Neural crest cell (in vitro differentiated cells): ENCODE data around the gene NTM. TPM values are rescaled to one million over a fixed set of nuclear protein-coding genes. Genes with fewer than 3 reads are reported as not detected.

Experiments used
- DNase-seq: peaks from one replicate; pipeline ENCODE4 v3.0.0; 2021; ENCODE audit warnings: low read depth, mixed read lengths, low spot score
- H3K27ac Mint-ChIP-seq: one replicate; pipeline ENCODE4 v1.8.0; 2021; ENCODE audit warnings: mild to moderate bottlenecking, mixed read lengths; ENCODE audit not compliant: unreplicated experiment
- H3K27me3 Mint-ChIP-seq: 2 replicates; pipeline ENCODE4 v1.8.0; 2021; ENCODE audit warnings: low read depth, mild to moderate bottlenecking, mixed read lengths
- H3K36me3 Mint-ChIP-seq: 2 replicates; pipeline ENCODE4 v1.8.0; 2021; ENCODE audit warnings: low read depth, mild to moderate bottlenecking, mixed read lengths
- H3K4me1 Mint-ChIP-seq: 2 replicates; pipeline ENCODE4 v1.8.0; 2021; ENCODE audit warnings: mixed read lengths
- H3K4me3 Mint-ChIP-seq: one replicate; pipeline ENCODE4 v1.8.0; 2021; ENCODE audit warnings: mild to moderate bottlenecking, mixed read lengths
- H3K9me3 Mint-ChIP-seq: 2 replicates; pipeline ENCODE4 v1.8.0; 2021; ENCODE audit warnings: mixed read lengths
- CTCF ChIP-seq: fragments of 200-600 bp; sonication (generic); conservative IDR thresholded peaks from 2 replicates; pipeline ENCODE4 v1.5.0; 2021; ENCODE audit warnings: antibody characterized with exemption, mild to moderate bottlenecking
- total RNA-seq: library from RNA; stranded (reverse); gene quantifications from 2 replicates; pipeline ENCODE4 v1.2.1, GENCODE V29; 2021

The NTM gene
- total RNA-seq, 1 donor from 2014 or later, result 11.3 TPM

GRCh38 chr11:131756479-131757110, 386.2 kb downstream of the NTM start:
- Mint-ChIP-seq H3K36me3 (no peaks in the 10 kb centered on the region), H3K27ac (no peak overlapping the region), H3K4me1 (peaks cover 8% of the 10 kb centered on the region), H3K9me3 (peaks cover 4% of the 10 kb centered on the region), H3K27me3 (peaks cover 4% of the 10 kb centered on the region), H3K4me3 (no peak overlapping the region)
- TF ChIP-seq CTCF, result no peak
- DNase-seq, result no peak

DNA sequence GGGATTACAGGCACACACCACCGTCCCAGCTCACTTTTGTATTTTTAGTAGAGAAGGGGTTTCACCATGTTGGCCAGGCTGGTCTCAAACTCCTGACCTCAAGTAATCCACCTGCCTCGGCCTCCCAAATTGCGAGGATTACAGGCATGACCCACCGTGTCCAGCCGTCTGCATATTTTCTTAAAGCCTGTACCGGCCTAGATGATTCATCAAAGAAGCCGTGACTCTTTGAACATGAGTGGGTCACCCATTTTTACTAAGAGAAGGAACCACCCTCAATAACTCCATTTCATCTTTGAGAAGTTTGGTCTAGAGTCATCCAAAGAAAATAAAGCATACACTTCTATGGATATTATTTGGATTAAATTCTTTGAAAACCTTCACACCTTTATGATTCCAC, 388.3 kb downstream of the NTM start:
- Mint-ChIP-seq H3K36me3 (no peaks in the 10 kb centered on the region), H3K9me3 (no peaks in the 10 kb centered on the region), H3K4me3 (no peak overlapping the region), H3K4me1 (peaks cover 8% of the 10 kb centered on the region), H3K27me3 (peaks cover 4% of the 10 kb centered on the region), H3K27ac (no peak overlapping the region)
- TF ChIP-seq CTCF, result no peak
- DNase-seq, result no peak

GRCh38 chr11:131759140-131759539, 388.7 kb downstream of the NTM start:
- DNase-seq, result no peak
- no peak overlapping the region for H3K27ac Mint-ChIP-seq
- H3K4me3 Mint-ChIP-seq, result no peak overlapping the region
- no peaks in the 10 kb centered on the region for H3K9me3 Mint-ChIP-seq
- TF ChIP-seq CTCF, result no peak
- H3K27me3 Mint-ChIP-seq, result peaks cover 4% of the 10 kb centered on the region
- H3K4me1 Mint-ChIP-seq, result peaks cover 8% of the 10 kb centered on the region
- H3K36me3 Mint-ChIP-seq, result no peaks in the 10 kb centered on the region

DNA sequence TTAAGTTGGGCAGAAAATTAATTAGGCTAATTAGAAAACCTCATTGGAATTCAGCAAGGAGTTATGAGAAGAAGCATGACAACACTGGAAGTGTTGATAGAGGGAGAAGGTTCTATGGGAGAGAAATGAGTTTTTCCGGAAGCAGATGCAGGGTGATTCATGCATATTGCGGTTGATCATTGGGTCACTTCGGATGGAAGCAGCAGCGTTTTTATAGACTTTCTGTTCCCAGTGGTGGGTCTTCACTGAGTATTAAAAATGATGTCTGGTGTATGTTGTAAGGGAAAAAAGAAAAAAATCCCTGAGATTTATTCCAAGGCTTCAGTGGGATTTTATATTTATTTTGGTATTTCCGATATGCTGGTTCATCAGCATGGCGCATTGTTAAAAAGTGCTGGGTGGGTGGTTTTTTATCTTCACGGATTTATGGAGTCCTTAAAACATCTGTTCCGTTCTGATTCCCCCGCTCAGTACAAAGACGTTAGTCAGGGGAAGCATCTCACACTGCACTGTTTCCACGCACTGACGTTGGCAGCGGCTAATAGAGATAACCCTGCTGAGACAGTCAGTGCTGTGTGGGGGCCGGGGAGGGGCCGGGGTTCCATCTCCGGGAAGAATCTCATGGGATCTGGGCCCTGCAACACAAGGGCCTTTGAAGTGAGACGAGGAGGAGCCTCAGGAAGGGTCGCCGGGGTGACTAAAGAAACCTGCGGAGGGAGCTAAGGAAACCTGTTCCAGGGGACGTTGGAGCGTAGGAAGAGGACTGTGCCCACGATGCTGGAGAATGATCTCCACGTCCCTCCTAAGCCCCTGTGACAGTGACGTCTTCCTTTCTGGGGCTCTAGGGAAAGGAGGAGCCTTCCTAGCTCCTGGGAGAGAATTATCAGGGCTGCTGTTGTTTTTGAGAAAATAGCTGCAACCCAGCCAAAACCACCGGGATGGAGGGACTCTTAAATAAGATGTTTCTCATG, 390.0 kb downstream of the NTM start:
- peaks cover 8% of the 10 kb centered on the region for H3K4me1 Mint-ChIP-seq
- H3K9me3 Mint-ChIP-seq, result no peaks in the 10 kb centered on the region
- H3K4me3 Mint-ChIP-seq, result no peak overlapping the region
- peaks cover 4% of the 10 kb centered on the region for H3K27me3 Mint-ChIP-seq
- H3K36me3 Mint-ChIP-seq, result no peaks in the 10 kb centered on the region
- no peak overlapping the region for H3K27ac Mint-ChIP-seq
- no peak for TF ChIP-seq CTCF
- no peak for DNase-seq

- no peak for TF ChIP-seq CTCF
- Mint-ChIP-seq H3K4me1 (peaks cover 11% of the 10 kb centered on the region), H3K27me3 (peaks cover 4% of the 10 kb centered on the region), H3K36me3 (peaks cover 1% of the 10 kb centered on the region), H3K9me3 (no peaks in the 10 kb centered on the region), H3K4me3 (no peak overlapping the region), H3K27ac (no peak overlapping the region)
- DNase-seq, result no peak
Observed at GRCh38 chr11:131762346-131763110, 392.1 kb downstream of the NTM start.
